Adipose tissue (tissue), 3 donors: ENCODE results near the gene DLG2. TPM values are rescaled to one million over a fixed set of nuclear protein-coding genes. Genes with fewer than 3 reads are reported as not detected.
"Not testable (repeated sequence)": the region's sequence is repeated elsewhere in the genome, so short reads cannot be mapped to it uniquely, and the experiment has no call there.

Experiments
- H3K27ac ChIP-seq: one replicate; pipeline ENCODE4 v1.5.1; 2013; ENCODE audit warnings: low read depth, low read length
- WGBS, 3 donors: extraction: QIAGEN DNeasy Blood & Tissue Kit; methylation state at CpG; one replicate each; pipeline ENCODE4 v1.1.7; 2013; 5-methylcytosine and 5-hydroxymethylcytosine counted together
- polyA plus RNA-seq, 3 donors: library from polyadenylated mRNA; stranded (reverse); fragments of 200-250 nt; gene quantifications; one replicate each; pipeline ENCODE4 v1.2.3, GENCODE V29; 2013
- donor health status: healthy with polysubstance abuse.
- donor health status: Bipolar disorder and iron deficiency.
- donor health status: healthy.

DLG2 gene
- polyA plus RNA-seq, 3 donors: 0.51 to 1.7 (median 0.91) TPM

DNA sequence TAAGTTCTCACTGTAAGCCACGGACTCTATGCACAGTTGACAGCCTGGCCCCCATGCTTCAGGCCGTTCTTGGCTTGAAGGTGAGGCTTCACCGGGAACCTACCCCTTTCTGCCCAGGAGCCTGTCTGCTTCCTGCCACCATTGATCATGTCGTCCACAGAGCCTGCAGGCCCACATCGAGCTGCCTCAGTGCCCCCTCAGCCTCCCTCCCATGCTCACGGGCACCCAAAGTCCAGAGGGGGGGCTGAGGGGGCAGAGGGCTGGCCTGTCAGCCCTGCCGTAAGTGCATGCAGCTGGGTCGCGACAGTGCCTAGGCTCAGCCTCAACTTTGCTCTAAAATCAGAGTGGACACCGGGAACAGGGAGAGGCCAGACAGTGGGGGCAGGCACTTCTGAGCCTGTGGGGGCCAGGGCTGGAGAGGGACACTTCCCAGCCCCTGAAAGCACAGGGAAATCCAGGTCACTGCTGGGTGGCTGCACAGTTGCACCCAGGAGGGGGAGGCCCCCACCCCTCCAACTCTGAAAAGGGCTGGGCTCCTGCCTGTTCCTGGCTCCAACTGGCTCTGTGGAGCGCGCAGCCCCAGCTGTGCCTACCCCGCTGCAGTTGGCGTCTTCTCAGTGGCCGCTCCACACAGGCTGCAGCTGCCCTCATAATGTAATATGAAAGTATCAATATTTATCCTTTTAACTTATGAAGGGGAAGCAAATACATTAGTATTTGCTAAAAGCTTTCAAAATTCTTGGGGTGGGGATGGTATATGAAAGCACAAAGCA lies 598.6 kb downstream of the DLG2 start:
- no peak overlapping the region for H3K27ac ChIP-seq
- WGBS, 3 donors: 92 to 94% (median 93%) methylated on average over 15 of the region's 15 CpGs

- no peak overlapping the region for H3K27ac ChIP-seq
- 93 to 95% (median 95%) methylated on average over 11 of the region's 11 CpGs for WGBS, 3 donors
Measured at GRCh38 chr11:85027346-85027745, 599.8 kb downstream of the DLG2 start.

DNA sequence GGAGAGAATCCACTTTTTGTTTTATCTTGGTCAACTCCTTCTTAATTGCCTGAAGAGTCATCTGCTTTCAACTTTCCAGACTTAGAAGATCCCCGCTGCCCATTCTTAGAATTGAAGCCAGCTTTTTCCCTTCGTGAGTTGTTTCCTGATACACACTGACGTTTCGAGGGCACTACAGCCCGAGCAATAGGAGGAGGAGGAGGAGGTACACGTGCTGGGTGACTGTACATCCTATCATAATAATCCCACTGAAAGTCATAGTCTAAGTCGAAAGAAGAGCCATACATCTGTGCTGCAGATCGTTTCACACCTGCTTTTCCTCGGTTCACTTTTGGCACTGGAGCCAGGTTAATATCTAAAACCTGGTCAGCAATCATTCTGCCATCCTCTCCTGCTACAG lies 606.1 kb downstream of the DLG2 start:
- no peak overlapping the region for H3K27ac ChIP-seq
- WGBS, 3 donors: 72 to 83% (median 82%) methylated on average over 9 of the region's 9 CpGs

DNA sequence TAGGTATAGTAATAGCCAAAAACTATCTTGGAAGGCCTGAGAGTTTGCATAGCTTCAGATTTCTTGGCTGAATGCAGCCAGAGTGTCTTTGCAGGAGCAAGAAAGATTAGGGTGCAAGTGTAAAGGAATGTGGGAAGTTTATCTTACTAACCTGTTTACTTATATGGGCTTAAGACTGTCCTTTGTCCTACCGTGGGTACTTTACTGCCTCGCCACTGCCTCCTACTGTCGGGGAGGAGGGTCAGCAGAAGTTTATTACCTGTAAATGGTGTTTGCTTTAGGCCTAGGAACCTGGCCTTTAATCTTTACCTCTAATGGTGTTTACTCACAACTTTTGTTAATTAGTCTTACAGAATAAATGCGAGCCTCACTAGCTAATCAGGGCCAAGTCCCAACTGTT lies 633.8 kb downstream of the DLG2 start:
- no peak overlapping the region for H3K27ac ChIP-seq
- WGBS, 3 donors: 35 to 55% (median 53%) methylated on average over 4 of the region's 4 CpGs

- WGBS, 3 donors: 62 to 69% (median 68%) methylated on average over 3 of the region's 3 CpGs
- no peak overlapping the region for H3K27ac ChIP-seq
Measured at GRCh38 chr11:84990141-84990540, 637.0 kb downstream of the DLG2 start.

- WGBS, 3 donors: 50 to 71% (median 64%) methylated on average over 3 of the region's 3 CpGs
- H3K27ac ChIP-seq: not testable (repeated sequence)
Measured at GRCh38 chr11:84987686-84988187, 639.4 kb downstream of the DLG2 start.

DNA sequence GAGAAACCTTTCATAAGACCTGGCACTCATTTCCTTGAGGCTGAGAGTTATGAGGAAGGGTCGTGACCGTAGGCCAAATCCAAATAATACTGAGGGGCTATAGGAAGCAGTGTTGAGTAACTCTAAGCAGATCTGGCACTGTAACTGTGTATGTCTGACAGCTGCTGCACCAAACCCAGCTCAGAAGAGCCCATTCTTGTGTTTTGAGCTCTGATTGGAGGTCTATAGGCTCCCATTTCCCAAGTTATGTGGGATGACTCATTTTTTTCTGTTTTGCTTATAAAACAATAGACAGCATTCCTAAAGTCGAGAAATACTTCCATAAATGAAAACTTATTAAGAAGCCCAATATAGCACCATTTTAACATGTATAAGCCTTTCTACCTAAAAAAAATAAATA lies 645.8 kb downstream of the DLG2 start:
- no peak overlapping the region for H3K27ac ChIP-seq
- WGBS, 3 donors: 75 to 80% (median 80%) methylated on average over 3 of the region's 3 CpGs

DNA sequence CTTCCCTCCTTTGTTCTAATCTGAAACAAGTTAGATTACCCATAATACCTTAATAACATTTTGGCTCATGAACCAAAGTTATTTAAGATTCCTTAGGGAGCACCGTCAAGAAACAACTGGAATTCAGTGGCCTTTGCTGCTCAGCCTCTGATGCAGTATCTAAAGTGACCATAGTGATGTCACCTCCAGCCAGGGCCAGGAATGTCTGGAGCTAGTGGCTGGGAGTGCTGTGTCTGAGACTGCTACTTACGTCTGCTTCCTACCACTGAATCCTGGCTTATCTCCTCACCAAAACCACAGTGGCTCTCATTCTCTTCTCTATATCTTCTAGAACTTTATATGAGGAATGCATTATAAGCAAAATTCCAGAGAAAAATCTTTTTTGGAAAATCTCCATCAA lies 658.0 kb downstream of the DLG2 start:
- no peak overlapping the region for H3K27ac ChIP-seq
- 54 to 58% (median 57%) methylated on average over 2 of the region's 2 CpGs for WGBS, 3 donors

DNA sequence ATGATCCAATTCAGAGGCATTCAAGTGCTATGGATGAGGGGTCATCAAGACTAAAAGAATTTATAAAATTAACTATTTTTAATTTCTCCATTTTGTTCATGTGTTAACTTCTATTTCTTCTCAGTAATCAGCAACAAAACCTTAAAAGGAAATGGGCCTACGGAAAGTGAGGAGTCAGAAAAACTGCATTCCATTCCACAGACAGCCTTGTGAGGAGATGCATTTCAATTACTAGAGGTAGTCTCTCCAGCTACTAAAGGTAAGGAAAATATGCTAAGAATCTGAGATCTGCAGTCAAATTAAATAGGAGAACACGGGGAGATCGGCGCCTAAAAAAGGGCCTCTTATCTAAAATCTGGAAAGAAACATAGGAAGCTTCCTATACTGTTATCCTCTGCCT lies 661.7 kb downstream of the DLG2 start:
- H3K27ac ChIP-seq: no peak overlapping the region
- 60 to 74% (median 71%) methylated on average over 4 of the region's 4 CpGs for WGBS, 3 donors

- H3K27ac ChIP-seq: no peak overlapping the region
- WGBS, 3 donors: 74 to 81% (median 79%) methylated on average over 1 of the region's 1 CpG
Measured at GRCh38 chr11:84963240-84963639, 663.9 kb downstream of the DLG2 start.

GRCh38 chr11:84962018-84962417 lies 665.1 kb downstream of the DLG2 start:
- WGBS, 3 donors: 82 to 88% (median 85%) methylated on average over 5 of the region's 5 CpGs
- no peak overlapping the region for H3K27ac ChIP-seq

DNA sequence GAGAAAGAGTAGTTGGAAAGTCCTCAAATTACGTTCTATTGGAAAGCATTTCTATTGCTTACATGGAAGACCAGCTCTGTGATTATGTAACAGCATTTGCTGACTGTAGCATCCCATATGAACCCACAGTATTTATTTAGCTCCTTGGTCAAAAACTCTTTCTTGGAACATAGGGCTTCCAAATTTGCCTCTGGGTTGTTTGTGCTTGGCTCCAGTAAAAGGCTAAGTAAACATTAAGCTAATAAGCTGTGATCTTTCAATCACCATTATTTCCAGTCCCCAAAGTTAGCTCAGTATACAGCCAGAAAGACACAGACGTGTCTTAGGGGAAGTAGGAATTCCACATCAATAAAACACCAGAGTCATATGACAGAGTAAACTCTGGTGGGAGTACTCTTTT lies 668.8 kb downstream of the DLG2 start:
- 46 to 60% (median 47%) methylated on average over 2 of the region's 2 CpGs for WGBS, 3 donors
- no peak overlapping the region for H3K27ac ChIP-seq

DNA sequence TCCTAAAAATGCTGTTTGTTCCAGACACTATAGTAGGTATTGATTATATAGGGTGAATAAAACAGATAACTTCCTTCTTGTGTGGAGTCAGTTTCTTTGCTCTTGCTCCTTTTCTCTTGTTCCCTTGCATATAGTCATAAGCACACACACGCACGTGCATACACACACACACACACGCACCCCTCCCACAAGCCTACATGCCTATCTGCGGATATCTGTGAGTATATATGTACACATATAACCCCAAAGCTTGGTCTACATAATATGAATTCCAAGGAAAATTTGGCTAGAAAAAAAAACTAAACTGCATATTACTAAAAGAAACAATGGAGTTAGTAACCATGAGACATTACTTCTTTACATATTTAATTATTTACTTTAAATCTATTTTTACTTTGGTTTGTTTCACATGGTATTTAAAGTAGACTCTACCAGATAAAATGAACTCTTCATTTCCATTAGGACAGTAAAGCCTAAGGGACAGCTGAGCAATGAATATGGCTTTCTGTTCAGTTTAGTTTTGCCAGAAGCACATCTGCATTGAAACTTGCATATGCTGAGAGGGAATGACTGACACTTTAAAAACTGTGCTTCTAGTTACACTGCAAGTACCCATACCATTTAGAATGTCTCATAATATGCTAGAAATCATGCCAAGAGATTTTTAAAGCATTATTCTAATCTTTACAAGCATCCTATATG lies 676.4 kb downstream of the DLG2 start:
- 89 to 93% (median 91%) methylated on average over 4 of the region's 4 CpGs for WGBS, 3 donors
- no peak overlapping the region for H3K27ac ChIP-seq

GRCh38 chr11:84947970-84948580 lies 679.1 kb downstream of the DLG2 start:
- no peak overlapping the region for H3K27ac ChIP-seq
- 51 to 57% (median 52%) methylated on average over 3 of the region's 3 CpGs for WGBS, 3 donors

DNA sequence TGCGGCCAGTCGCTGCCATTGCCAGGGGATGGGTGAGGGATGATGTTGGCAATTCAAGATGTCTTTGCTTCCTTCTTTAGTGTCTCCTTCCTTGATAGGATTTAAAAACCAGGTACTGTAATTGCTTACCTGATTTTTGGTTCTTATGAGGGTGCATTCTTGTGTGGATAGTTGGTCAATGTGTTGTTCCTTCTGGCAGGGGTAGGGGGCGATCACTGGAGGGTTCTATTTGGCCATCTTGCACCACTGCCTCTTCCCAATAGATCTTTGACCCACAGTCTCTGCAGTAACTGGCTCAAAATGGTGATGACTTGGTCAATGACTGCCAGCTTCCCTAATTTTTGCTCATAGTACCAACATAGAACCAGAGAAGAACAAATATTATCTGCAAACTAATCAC lies 680.1 kb downstream of the DLG2 start:
- 86 to 94% (median 90%) methylated on average over 3 of the region's 3 CpGs for WGBS, 3 donors

DNA sequence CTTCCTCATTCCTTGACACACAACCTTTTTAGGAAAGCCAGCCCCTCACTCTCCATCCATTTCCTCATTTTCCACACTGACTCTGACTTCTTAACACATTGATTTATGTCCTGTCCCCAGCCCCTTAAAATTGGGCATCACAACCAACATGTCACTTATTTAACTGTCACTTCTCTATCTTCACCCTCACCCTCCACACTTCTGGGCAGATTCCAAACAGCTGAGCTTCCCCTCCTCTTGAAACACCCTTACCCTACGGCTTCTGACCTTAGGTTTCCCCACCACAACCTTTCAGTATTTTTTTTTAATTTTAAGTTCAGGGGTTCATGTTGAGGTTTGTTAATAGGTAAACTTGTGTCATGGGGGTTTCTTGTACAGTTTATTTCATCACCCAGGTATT lies 696.3 kb downstream of the DLG2 start:
- no peak overlapping the region for H3K27ac ChIP-seq
- 74 to 80% (median 78%) methylated on average over 1 of the region's 1 CpG for WGBS, 3 donors

More for the DNA sequence above, 680.1 kb downstream of the DLG2 start:
- H3K27ac ChIP-seq: no peak overlapping the region

- WGBS, 3 donors: 76 to 87% (median 83%) methylated on average over 2 of the region's 2 CpGs
- no peak overlapping the region for H3K27ac ChIP-seq
Measured at GRCh38 chr11:84929738-84930137, 697.4 kb downstream of the DLG2 start.

- 49 to 50% (median 49%) methylated on average over 4 of the region's 4 CpGs for WGBS, 3 donors
- no peak overlapping the region for H3K27ac ChIP-seq
Measured at GRCh38 chr11:84924154-84924692, 702.9 kb downstream of the DLG2 start.

DNA sequence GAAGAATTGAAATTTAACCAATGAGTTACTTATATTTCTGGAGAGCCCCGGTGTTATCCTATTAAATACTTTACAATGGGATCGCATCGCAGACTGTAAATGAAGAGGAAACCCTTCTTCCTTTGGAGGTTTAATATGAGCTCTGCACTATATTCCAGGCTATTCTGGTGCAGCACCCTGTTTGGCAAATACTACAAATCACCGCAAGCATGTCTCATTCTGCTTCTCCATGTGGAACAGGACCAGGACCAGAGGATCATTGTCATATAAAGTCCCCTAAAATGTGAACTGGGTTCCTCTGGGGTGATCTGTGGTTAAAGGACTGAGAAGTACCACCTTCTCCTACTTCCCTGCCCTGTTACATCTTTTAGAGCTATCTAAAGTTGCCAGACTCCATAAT lies 703.7 kb downstream of the DLG2 start:
- 72 to 76% (median 73%) methylated on average over 4 of the region's 4 CpGs for WGBS, 3 donors

More for the DNA sequence above, 703.7 kb downstream of the DLG2 start:
- H3K27ac ChIP-seq: no peak overlapping the region
